GM15510 (cell line): Measurements from ENCODE around the gene PTPRE.

Experiments
- POLR2A ChIP-seq: IDR thresholded peaks from 3 replicates; pipeline ENCODE4 v1.6.1; 2011; ENCODE audit warnings: borderline replicate concordance; ENCODE audit not compliant: insufficient read length; ENCODE audit errors: extremely low read depth

PTPRE gene

GRCh38 chr10:128095027-128095752, 188.3 kb downstream of the PTPRE start:
- TF ChIP-seq POLR2A = no peak

- TF ChIP-seq POLR2A = no peak
Observed at GRCh38 chr10:128095753-128096469, 189.0 kb downstream of the PTPRE start.

- TF ChIP-seq POLR2A = no peak
Observed at GRCh38 chr10:128096486-128097199, 189.7 kb downstream of the PTPRE start.

GRCh38 chr10:128097783-128098182, 190.9 kb downstream of the PTPRE start:
- no peak for TF ChIP-seq POLR2A

GRCh38 chr10:128098631-128099030, 191.7 kb downstream of the PTPRE start:
- TF ChIP-seq POLR2A = no peak

GRCh38 chr10:128099901-128100300, 193.0 kb downstream of the PTPRE start:
- no peak for TF ChIP-seq POLR2A

- no peak for TF ChIP-seq POLR2A
Observed at GRCh38 chr10:128101901-128102300, 195.0 kb downstream of the PTPRE start.

- TF ChIP-seq POLR2A = no peak
Observed at GRCh38 chr10:128102480-128103228, 195.8 kb downstream of the PTPRE start.

- TF ChIP-seq POLR2A = no peak
Observed at GRCh38 chr10:128103229-128103714, 196.4 kb downstream of the PTPRE start.

- no peak for TF ChIP-seq POLR2A
Observed at GRCh38 chr10:128105383-128105782, 198.5 kb downstream of the PTPRE start.

- TF ChIP-seq POLR2A = no peak
Observed at GRCh38 chr10:128109707-128110106, 202.8 kb downstream of the PTPRE start.

- no peak for TF ChIP-seq POLR2A
Observed at GRCh38 chr10:128110339-128110738, 203.4 kb downstream of the PTPRE start.

GRCh38 chr10:128111696-128112095, 204.8 kb downstream of the PTPRE start:
- no peak for TF ChIP-seq POLR2A

- TF ChIP-seq POLR2A = no peak
Observed at GRCh38 chr10:128113026-128113425, 206.1 kb downstream of the PTPRE start.
